ENCODE measurements around the gene ARSG.

GRCh38 chr17:68356949-68357455 is 65.7 kb downstream of the ARSG start:
- TF ChIP-seq POLR2A (IDR thresholded peaks at IDR 0.05) (no peak), CTCF (IDR thresholded peaks at IDR 0.05) (no peak)
